ENCODE data around the gene ZNF286A. TPM values are rescaled to one million over a fixed set of nuclear protein-coding genes. Genes with fewer than 3 reads are reported as not detected.
A peak's percentile ranks its signal among the peaks of the same experiment; 100 is the strongest.
"Not testable (repeated sequence)": the region's sequence is repeated elsewhere in the genome, so short reads cannot be mapped to it uniquely, and the experiment has no call there.

ZNF286A gene
- total RNA-seq: 177 TPM

GRCh38 chr17:15699413-15699924 lies at the start of gene ZNF286A:
ZNF286A (plus strand) TSS chr17:15699752; CDS start chr17:15700330, 578 bp downstream.
- DNase-seq (ENCODE audit: low spot score in 2 of 2) (peak; percentile 84), FAIRE-seq (peak; percentile 42)

GRCh38 chr17:15649861-15650421 lies 49.6 kb upstream of the ZNF286A start:
- DNase-seq (ENCODE audit: low spot score in 2 of 2): no peak
- FAIRE-seq: no peak

GRCh38 chr17:15650741-15651582 lies 48.6 kb upstream of the ZNF286A start:
- no peak for FAIRE-seq

GRCh38 chr17:15651583-15652110 lies 47.9 kb upstream of the ZNF286A start:
- FAIRE-seq: no peak
- DNase-seq (ENCODE audit: low spot score in 2 of 2): peak; percentile 21 to 76

More at GRCh38 chr17:15650741-15651582, 48.6 kb upstream of the ZNF286A start:
- DNase-seq (ENCODE audit: low spot score in 2 of 2): no peak

GRCh38 chr17:15652960-15653359 lies 46.6 kb upstream of the ZNF286A start:
- no peak for FAIRE-seq

GRCh38 chr17:15654401-15654800 lies 45.2 kb upstream of the ZNF286A start:
- not testable (repeated sequence) for FAIRE-seq; DNase-seq (ENCODE audit: low spot score in 2 of 2)

More at GRCh38 chr17:15652960-15653359, 46.6 kb upstream of the ZNF286A start:
- no peak for DNase-seq (ENCODE audit: low spot score in 2 of 2)

GRCh38 chr17:15654886-15655561 lies 44.5 kb upstream of the ZNF286A start:
- DNase-seq (ENCODE audit: low spot score in 2 of 2): no peak
- FAIRE-seq: no peak

GRCh38 chr17:15657868-15658267 lies 41.7 kb upstream of the ZNF286A start:
- no peak for FAIRE-seq

GRCh38 chr17:15658296-15658695 lies 41.3 kb upstream of the ZNF286A start:
- FAIRE-seq: no peak
- no peak for DNase-seq (ENCODE audit: low spot score in 2 of 2)

More at GRCh38 chr17:15657868-15658267, 41.7 kb upstream of the ZNF286A start:
- no peak for DNase-seq (ENCODE audit: low spot score in 2 of 2)

GRCh38 chr17:15659236-15659635 lies 40.3 kb upstream of the ZNF286A start:
- FAIRE-seq: no peak
- DNase-seq (ENCODE audit: low spot score in 2 of 2): no peak

GRCh38 chr17:15659663-15660062 lies 39.9 kb upstream of the ZNF286A start:
- no peak for FAIRE-seq
- DNase-seq (ENCODE audit: low spot score in 2 of 2): no peak

GRCh38 chr17:15660077-15660476 lies 39.5 kb upstream of the ZNF286A start:
- FAIRE-seq: no peak
- DNase-seq (ENCODE audit: low spot score in 2 of 2): no peak

- FAIRE-seq (no peak), DNase-seq (ENCODE audit: low spot score in 2 of 2) (no peak)
Observed at GRCh38 chr17:15662681-15663080, 36.9 kb upstream of the ZNF286A start.

GRCh38 chr17:15663176-15663575 lies 36.4 kb upstream of the ZNF286A start:
- no peak for FAIRE-seq
- no peak for DNase-seq (ENCODE audit: low spot score in 2 of 2)

- FAIRE-seq (no peak), DNase-seq (ENCODE audit: low spot score in 2 of 2) (no peak)
Observed at GRCh38 chr17:15663691-15664090, 35.9 kb upstream of the ZNF286A start.

- DNase-seq (ENCODE audit: low spot score in 2 of 2); FAIRE-seq: not testable (repeated sequence)
Observed at GRCh38 chr17:15669526-15669925, 30.0 kb upstream of the ZNF286A start.

- not testable (repeated sequence) for FAIRE-seq; DNase-seq (ENCODE audit: low spot score in 2 of 2)
Observed at GRCh38 chr17:15674640-15675039, 24.9 kb upstream of the ZNF286A start.

GRCh38 chr17:15675991-15676390 lies 23.6 kb upstream of the ZNF286A start:
- not testable (repeated sequence) for FAIRE-seq

GRCh38 chr17:15683135-15683534 lies 16.4 kb upstream of the ZNF286A start:
- not testable (repeated sequence) for FAIRE-seq; DNase-seq (ENCODE audit: low spot score in 2 of 2)

More at GRCh38 chr17:15675991-15676390, 23.6 kb upstream of the ZNF286A start:
- DNase-seq (ENCODE audit: low spot score in 2 of 2): not testable (repeated sequence)

GRCh38 chr17:15683824-15684478 lies 15.6 kb upstream of the ZNF286A start, which contains the start of gene TRIM16:
TRIM16 (minus strand) TSS chr17:15684311; CDS start chr17:15651609, 32,702 bp downstream.
- not testable (repeated sequence) for FAIRE-seq

More at GRCh38 chr17:15683824-15684478, 15.6 kb upstream of the ZNF286A start, which contains the start of gene TRIM16:
- DNase-seq (ENCODE audit: low spot score in 2 of 2): peak in 1 of 2 donors; percentile 67

Measured in frontal cortex (tissue), 4 donors.